OCI-LY1 (cell line): Measurements from ENCODE around the gene HNRNPA1.

ENCODE experiments used
- EZH2 ChIP-seq: fragments of 200-600 bp; sonication (generic), shearing (Covaris generic); IDR thresholded peaks from 2 replicates; pipeline ENCODE4 v1.8.0; 2017; ENCODE audit warnings: borderline replicate concordance, mixed run types, mild to moderate bottlenecking, antibody characterized with exemption, low read length, moderate library complexity, mixed read lengths
- TF ChIP-seq, protein P1 (sequence below): fragments of 200-600 bp; sonication (generic), shearing (Covaris generic); IDR thresholded peaks from 2 replicates; pipeline ENCODE4 v1.5.1; 2017; ENCODE audit warnings: mild to moderate bottlenecking, antibody characterized with exemption, low read length, moderate library complexity, mixed read lengths

DNA sequence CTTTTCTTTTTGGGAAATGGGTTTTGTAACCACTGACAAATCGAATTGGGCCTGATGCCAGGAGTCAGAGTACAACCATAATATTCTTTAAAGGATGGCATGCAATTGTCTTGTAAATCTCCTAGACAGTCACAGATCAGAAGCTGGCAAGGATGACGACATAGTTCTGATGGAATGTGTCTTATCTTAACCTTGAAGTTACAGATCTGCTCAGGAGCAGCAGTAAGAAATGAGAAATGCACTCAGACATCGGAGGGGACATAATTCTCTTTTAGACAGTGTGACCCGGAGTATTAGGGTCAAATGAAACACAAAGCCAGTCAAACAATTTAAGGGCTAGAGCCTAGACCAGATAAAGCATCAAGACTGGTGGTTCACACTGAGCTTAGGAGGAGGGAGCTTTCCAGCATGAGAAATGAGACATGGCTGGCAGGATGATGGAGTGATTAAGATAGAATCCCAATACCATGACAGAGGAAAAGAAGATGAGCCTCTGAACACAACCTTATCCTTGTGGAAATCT, 18.1 kb upstream of the HNRNPA1 start:
- TF ChIP-seq, protein P1, sequence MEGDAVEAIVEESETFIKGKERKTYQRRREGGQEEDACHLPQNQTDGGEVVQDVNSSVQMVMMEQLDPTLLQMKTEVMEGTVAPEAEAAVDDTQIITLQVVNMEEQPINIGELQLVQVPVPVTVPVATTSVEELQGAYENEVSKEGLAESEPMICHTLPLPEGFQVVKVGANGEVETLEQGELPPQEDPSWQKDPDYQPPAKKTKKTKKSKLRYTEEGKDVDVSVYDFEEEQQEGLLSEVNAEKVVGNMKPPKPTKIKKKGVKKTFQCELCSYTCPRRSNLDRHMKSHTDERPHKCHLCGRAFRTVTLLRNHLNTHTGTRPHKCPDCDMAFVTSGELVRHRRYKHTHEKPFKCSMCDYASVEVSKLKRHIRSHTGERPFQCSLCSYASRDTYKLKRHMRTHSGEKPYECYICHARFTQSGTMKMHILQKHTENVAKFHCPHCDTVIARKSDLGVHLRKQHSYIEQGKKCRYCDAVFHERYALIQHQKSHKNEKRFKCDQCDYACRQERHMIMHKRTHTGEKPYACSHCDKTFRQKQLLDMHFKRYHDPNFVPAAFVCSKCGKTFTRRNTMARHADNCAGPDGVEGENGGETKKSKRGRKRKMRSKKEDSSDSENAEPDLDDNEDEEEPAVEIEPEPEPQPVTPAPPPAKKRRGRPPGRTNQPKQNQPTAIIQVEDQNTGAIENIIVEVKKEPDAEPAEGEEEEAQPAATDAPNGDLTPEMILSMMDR = no peak
- TF ChIP-seq EZH2 = no peak
